GM04504 (cell line): ENCODE results near the gene KLK5.

ENCODE experiments used
- DNase-seq: peaks from one replicate; pipeline ENCODE4 v3.0.0-alpha.2; 2012; ENCODE audit warnings: low read depth

KLK5 gene

GRCh38 chr19:50968716-50969412 is 16.0 kb upstream of the KLK5 start:
- no peak for DNase-seq

GRCh38 chr19:50967929-50968715 is 15.3 kb upstream of the KLK5 start:
- no peak for DNase-seq

- no peak for DNase-seq
These were observed 11.4 kb upstream of the KLK5 start for GRCh38 chr19:50964266-50964665.

GRCh38 chr19:50963381-50963780 is 10.5 kb upstream of the KLK5 start:
- no peak for DNase-seq

GRCh38 chr19:50962245-50962644 is 9.4 kb upstream of the KLK5 start:
- no peak for DNase-seq

- DNase-seq, result no peak
These were observed 7.1 kb upstream of the KLK5 start for GRCh38 chr19:50959731-50960500.

- DNase-seq, result no peak
These were observed 4.7 kb upstream of the KLK5 start for GRCh38 chr19:50957587-50957986.

GRCh38 chr19:50949861-50950260 is 3.0 kb downstream of the KLK5 start:
- no peak for DNase-seq

GRCh38 chr19:50947123-50947522 is 5.7 kb downstream of the KLK5 start:
- no peak for DNase-seq

- no peak for DNase-seq
These were observed 8.0 kb downstream of the KLK5 start for GRCh38 chr19:50944795-50945194.

GRCh38 chr19:50943074-50943828 is 9.6 kb downstream of the KLK5 start:
- no peak for DNase-seq

- no peak for DNase-seq
These were observed 13.2 kb downstream of the KLK5 start for GRCh38 chr19:50939596-50939995.

- no peak for DNase-seq
These were observed 19.2 kb downstream of the KLK5 start for GRCh38 chr19:50933640-50934039.

- no peak for DNase-seq
These were observed 20.2 kb downstream of the KLK5 start for GRCh38 chr19:50932690-50933083.

- no peak for DNase-seq
These were observed 20.7 kb downstream of the KLK5 start for GRCh38 chr19:50932018-50932689.

- DNase-seq, result no peak
These were observed 21.8 kb downstream of the KLK5 start for GRCh38 chr19:50931023-50931422.

- DNase-seq, result no peak
These were observed 24.0 kb downstream of the KLK5 start for GRCh38 chr19:50928831-50929230.

GRCh38 chr19:50926144-50926543 is 26.7 kb downstream of the KLK5 start:
- DNase-seq, result no peak

- DNase-seq, result no peak
These were observed 27.1 kb downstream of the KLK5 start for GRCh38 chr19:50925734-50926133.

- no peak for DNase-seq
These were observed 28.3 kb downstream of the KLK5 start for GRCh38 chr19:50924586-50924985.

- DNase-seq, result peak; percentile 46
These were observed 30.5 kb downstream of the KLK5 start for GRCh38 chr19:50922317-50922853.
